ENCODE results near the gene LMAN1L. TPM values are rescaled to one million over a fixed set of nuclear protein-coding genes. Genes with fewer than 3 reads are reported as not detected.

The LMAN1L gene
- total RNA-seq, 1 experiment from 2014 or later = not detected

GRCh38 chr15:74775894-74776293 is 36.7 kb upstream of the LMAN1L start:
- no peak overlapping the region for H3K9ac ChIP-seq (ENCODE audit: extremely low read depth, insufficient read length, low read length)
- no peak overlapping the region for H2BK120ac ChIP-seq (ENCODE audit: low read depth, low read length, poor library complexity, severe bottlenecking)
- no peak overlapping the region for H2AFZ ChIP-seq (ENCODE audit: low read length)
- H3K23ac ChIP-seq (ENCODE audit: insufficient read length, low read depth, low read length) = no peak overlapping the region
- no peaks in the 10 kb centered on the region for H3K4me1 ChIP-seq (ENCODE audit: insufficient read depth, low read length)
- H3K27me3 ChIP-seq (ENCODE audit: insufficient read depth, low read length) = peaks cover 3% of the 10 kb centered on the region; the same call in 1 of the 2 replicates
- H3K9me3 ChIP-seq (ENCODE audit: control insufficient read depth, low read depth, low read length) = no peaks in the 10 kb centered on the region
- H2BK15ac ChIP-seq (ENCODE audit: low read depth, low read length) = no peak overlapping the region
- no peak overlapping the region for H3K14ac ChIP-seq (ENCODE audit: insufficient read depth, low read length)
- no peak overlapping the region for H4K5ac ChIP-seq (ENCODE audit: insufficient read length, low read depth, low read length)
- Mint-ChIP-seq H3K4me3 (no peak overlapping the region), H3K27ac (no peak overlapping the region), H3K27me3 (ENCODE audit: low read depth) (peaks cover 57% of the 10 kb centered on the region), H3K9me3 (no peaks in the 10 kb centered on the region), H3K36me3 (ENCODE audit: insufficient read depth in 1 of 3, low read depth in 3 of 3) (no peaks in the 10 kb centered on the region), H3K4me1 (peaks cover 39 to 58% of the 10 kb centered on the region in 2 experiments)
- no peak overlapping the region for H2BK12ac ChIP-seq (ENCODE audit: insufficient read length, low read depth, low read length)
- H2AK5ac ChIP-seq (ENCODE audit: insufficient read length, low read length) = no peak overlapping the region
- H2BK20ac ChIP-seq (ENCODE audit: low read depth, low read length, poor library complexity, severe bottlenecking) = no peak overlapping the region
- H3K4me2 ChIP-seq (ENCODE audit: insufficient read depth, insufficient read length, low read length) = no peak overlapping the region
- H3K18ac ChIP-seq (ENCODE audit: insufficient read length, low read depth, low read length) = no peak overlapping the region
- H4K91ac ChIP-seq (ENCODE audit: insufficient read length, low read depth, low read length) = no peak overlapping the region
- WGBS (ENCODE audit: extremely low coverage, insufficient read length, low lambda C conversion rate) = no CpG with 5 or more reads among the region's 4 CpGs
- H3T11ph ChIP-seq (ENCODE audit: low read length) = no peak overlapping the region
- H4K8ac ChIP-seq (replicated peaks; ENCODE audit: insufficient read length, low read depth, low read length) = no peak overlapping the region
- no peaks in the 10 kb centered on the region for H3K79me2 ChIP-seq (ENCODE audit: insufficient read depth, low read length)
- H3K79me1 ChIP-seq (ENCODE audit: insufficient read depth, low read depth, low read length, poor library complexity, severe bottlenecking) = no peaks in the 10 kb centered on the region
- H4K20me1 ChIP-seq (ENCODE audit: control insufficient read depth, insufficient read depth, insufficient read length) = no peaks in the 10 kb centered on the region
- H3K27ac ChIP-seq (ENCODE audit: insufficient read length, low read depth, low read length) = no peak overlapping the region
- H3K4ac ChIP-seq (ENCODE audit: low read depth, low read length) = no peak overlapping the region
- TF ChIP-seq, protein P1, sequence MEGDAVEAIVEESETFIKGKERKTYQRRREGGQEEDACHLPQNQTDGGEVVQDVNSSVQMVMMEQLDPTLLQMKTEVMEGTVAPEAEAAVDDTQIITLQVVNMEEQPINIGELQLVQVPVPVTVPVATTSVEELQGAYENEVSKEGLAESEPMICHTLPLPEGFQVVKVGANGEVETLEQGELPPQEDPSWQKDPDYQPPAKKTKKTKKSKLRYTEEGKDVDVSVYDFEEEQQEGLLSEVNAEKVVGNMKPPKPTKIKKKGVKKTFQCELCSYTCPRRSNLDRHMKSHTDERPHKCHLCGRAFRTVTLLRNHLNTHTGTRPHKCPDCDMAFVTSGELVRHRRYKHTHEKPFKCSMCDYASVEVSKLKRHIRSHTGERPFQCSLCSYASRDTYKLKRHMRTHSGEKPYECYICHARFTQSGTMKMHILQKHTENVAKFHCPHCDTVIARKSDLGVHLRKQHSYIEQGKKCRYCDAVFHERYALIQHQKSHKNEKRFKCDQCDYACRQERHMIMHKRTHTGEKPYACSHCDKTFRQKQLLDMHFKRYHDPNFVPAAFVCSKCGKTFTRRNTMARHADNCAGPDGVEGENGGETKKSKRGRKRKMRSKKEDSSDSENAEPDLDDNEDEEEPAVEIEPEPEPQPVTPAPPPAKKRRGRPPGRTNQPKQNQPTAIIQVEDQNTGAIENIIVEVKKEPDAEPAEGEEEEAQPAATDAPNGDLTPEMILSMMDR (conservative IDR thresholded peaks at IDR 0.05) = no peak
- no peak overlapping the region for H3K56ac ChIP-seq (ENCODE audit: insufficient read length, low read depth, low read length)
- no peaks in the 10 kb centered on the region for H3K23me2 ChIP-seq (ENCODE audit: insufficient read length, low read depth, low read length, poor library complexity, severe bottlenecking)
- no peak for DNase-seq
- no peak overlapping the region for H2BK5ac ChIP-seq (ENCODE audit: insufficient read length, low read length)

All from H9 (cell line).